Thyroid gland (tissue), 4 donors: Measurements from ENCODE around the gene STX2.

Experiments
- POLR2A ChIP-seq, 2 donors: fragments of 450-650 bp; IDR thresholded peaks; one replicate each; pipeline ENCODE4 v1.6.1; 2017; ENCODE audit warnings: antibody characterized with exemption in 2 of 2, mild to moderate bottlenecking in 2 of 2, moderate library complexity in 1 of 2
- TF ChIP-seq, protein P1 (sequence below), 6 experiments: fragments of 200-600 bp in 3 of 6; fragments of 450-650 bp in 3 of 6; sonication (generic) in 3 of 6; IDR thresholded peaks; one replicate each; pipeline ENCODE4 v1.5.1; 2016 to 2019; ENCODE audit warnings: antibody characterized with exemption in 6 of 6, mild to moderate bottlenecking in 2 of 6, inconsistent platforms in 1 of 6, moderate library complexity in 1 of 6

DNA sequence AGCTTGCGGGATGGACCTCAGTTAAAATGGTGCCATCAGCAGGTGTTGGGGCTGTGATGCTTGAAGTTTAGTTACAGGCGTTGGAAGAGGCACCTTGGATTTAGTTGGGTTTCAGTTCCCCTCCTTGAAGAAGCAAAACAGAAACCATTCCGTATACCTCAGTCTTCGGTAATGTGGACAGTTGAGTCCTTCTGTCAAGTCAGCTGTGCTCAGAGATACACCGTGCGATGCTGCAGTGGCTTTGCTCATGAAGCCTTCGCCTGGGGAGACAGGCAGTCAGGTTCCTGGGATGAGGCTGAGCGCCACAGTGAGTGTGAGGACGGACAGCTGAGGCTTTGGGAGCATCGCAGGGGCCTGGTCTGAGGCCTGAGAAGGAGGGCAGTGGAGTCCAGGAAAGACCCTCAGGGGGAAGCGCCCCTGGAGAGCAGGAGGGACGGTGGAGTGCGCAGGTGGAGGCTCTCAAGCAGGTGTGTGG, 40.2 kb upstream of the STX2 start:
- TF ChIP-seq POLR2A (IDR thresholded peaks at IDR 0.05), result no peak
- TF ChIP-seq, protein P1, sequence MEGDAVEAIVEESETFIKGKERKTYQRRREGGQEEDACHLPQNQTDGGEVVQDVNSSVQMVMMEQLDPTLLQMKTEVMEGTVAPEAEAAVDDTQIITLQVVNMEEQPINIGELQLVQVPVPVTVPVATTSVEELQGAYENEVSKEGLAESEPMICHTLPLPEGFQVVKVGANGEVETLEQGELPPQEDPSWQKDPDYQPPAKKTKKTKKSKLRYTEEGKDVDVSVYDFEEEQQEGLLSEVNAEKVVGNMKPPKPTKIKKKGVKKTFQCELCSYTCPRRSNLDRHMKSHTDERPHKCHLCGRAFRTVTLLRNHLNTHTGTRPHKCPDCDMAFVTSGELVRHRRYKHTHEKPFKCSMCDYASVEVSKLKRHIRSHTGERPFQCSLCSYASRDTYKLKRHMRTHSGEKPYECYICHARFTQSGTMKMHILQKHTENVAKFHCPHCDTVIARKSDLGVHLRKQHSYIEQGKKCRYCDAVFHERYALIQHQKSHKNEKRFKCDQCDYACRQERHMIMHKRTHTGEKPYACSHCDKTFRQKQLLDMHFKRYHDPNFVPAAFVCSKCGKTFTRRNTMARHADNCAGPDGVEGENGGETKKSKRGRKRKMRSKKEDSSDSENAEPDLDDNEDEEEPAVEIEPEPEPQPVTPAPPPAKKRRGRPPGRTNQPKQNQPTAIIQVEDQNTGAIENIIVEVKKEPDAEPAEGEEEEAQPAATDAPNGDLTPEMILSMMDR (IDR thresholded peaks at IDR 0.05), result no peak
